OCI-LY1 (cell line): ENCODE data around the gene FAM98A.

ENCODE experiments used
- CTCF ChIP-seq: fragments of 200-600 bp; sonication (generic), shearing (Covaris generic); IDR thresholded peaks from 2 replicates; pipeline ENCODE4 v1.5.1; 2017; ENCODE audit warnings: mild to moderate bottlenecking, antibody characterized with exemption, low read length, moderate library complexity, mixed read lengths
- EZH2 ChIP-seq: fragments of 200-600 bp; sonication (generic), shearing (Covaris generic); IDR thresholded peaks from 2 replicates; pipeline ENCODE4 v1.8.0; 2017; ENCODE audit warnings: borderline replicate concordance, mixed run types, mild to moderate bottlenecking, antibody characterized with exemption, low read length, moderate library complexity, mixed read lengths

GRCh38 chr2:33588232-33588631 lies 10.9 kb downstream of the FAM98A start:
- TF ChIP-seq CTCF (no peak), EZH2 (no peak)
